ENCODE results near the gene EGLN3.

GRCh38 chr14:33952541-33952940, 1.7 kb upstream of the EGLN3 start:
- TF ChIP-seq POLR2A (IDR thresholded peaks at IDR 0.05; ENCODE audit: low read depth, low read length) (no peak), POLR2AphosphoS5 (IDR thresholded peaks at IDR 0.05; ENCODE audit: low read depth, low read length) (no peak), TAF1 (IDR thresholded peaks at IDR 0.05; ENCODE audit: low read depth, low read length) (no peak), POU2F2 (IDR thresholded peaks at IDR 0.05; ENCODE audit: low read depth, low read length) (no peak), SPI1 (IDR thresholded peaks at IDR 0.05; ENCODE audit: low read depth, low read length) (no peak), PAX5 (IDR thresholded peaks at IDR 0.05; ENCODE audit: insufficient read depth, low read length, severe bottlenecking) (no peak)
